ENCODE data around the gene DOCK8. TPM values are rescaled to one million over a fixed set of nuclear protein-coding genes. Genes with fewer than 3 reads are reported as not detected.

Gene DOCK8
- total and polyA plus RNA-seq, 10 of the 15 experiments (the other 5 are each of a cell fraction or from before 2014, with no cell fraction given): 35.4 to 100 (median 44.7) TPM

DNA sequence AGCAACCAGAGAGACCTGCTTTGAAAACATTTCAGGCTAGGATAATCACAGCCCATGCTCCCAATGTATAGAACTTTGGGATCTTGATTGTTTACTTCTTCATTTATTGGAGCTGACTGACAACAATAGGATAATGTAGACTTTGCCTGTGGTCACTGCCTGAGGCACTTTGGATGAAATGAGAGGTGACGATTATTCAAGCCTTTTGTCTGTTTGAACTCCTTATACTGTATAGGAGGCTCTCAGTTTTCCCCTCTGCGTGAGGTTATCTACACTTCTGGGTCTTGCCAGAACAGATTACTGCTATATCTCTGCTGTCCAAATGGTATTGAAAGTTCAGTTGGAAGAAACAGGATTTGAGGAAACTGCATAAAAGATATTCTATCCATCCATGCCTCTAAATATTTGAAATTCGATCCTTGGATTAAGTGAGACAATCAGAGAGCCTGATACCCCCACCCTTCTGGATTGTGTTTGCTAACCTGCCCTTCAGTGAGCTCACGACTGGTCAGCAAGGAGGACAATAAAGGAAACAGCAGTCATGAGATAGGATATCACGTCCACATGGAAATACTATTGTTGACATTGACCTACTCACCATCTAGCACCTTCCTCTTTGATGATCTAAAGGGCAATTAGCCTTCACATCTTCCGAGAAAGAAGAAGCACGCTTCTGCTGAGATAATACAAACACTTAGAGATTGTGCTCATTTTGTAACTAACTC is 98.1 kb downstream of the DOCK8 start (continued):
- TF ChIP-seq, protein P1, sequence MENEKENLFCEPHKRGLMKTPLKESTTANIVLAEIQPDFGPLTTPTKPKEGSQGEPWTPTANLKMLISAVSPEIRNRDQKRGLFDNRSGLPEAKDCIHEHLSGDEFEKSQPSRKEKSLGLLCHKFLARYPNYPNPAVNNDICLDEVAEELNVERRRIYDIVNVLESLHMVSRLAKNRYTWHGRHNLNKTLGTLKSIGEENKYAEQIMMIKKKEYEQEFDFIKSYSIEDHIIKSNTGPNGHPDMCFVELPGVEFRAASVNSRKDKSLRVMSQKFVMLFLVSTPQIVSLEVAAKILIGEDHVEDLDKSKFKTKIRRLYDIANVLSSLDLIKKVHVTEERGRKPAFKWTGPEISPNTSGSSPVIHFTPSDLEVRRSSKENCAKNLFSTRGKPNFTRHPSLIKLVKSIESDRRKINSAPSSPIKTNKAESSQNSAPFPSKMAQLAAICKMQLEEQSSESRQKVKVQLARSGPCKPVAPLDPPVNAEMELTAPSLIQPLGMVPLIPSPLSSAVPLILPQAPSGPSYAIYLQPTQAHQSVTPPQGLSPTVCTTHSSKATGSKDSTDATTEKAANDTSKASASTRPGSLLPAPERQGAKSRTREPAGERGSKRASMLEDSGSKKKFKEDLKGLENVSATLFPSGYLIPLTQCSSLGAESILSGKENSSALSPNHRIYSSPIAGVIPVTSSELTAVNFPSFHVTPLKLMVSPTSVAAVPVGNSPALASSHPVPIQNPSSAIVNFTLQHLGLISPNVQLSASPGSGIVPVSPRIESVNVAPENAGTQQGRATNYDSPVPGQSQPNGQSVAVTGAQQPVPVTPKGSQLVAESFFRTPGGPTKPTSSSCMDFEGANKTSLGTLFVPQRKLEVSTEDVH (IDR thresholded peaks at IDR 0.05; ENCODE audit: low read depth, partially characterized antibody): no peak

DNA sequence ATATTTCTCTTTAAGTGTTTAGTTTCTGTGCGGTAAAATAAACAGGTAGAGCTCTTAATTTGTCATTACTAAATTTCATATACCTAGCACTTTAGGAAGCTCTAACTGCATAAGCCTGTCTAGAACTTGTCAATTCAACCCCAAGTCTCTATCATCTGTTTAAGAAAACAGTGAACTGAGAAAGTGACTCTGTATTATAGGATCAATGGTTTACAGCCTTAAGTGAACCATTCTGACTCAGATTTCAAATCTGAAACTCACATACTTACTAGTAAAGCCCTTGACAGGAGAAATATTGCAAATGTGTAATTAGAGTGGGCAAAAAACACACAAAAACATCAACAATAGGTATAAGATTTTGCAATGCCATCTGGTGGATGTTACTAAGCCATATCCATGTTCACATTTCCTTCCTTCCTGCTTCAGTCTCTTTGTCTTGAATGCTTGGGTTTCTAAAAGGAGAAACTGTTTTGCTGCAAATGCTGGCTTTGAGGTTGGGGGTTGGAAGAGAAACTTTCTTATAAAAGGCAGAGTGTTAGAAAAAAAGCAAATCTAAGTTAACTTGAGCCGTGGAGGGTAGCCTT is 101.8 kb downstream of the DOCK8 start:
- no peak overlapping the region for H3K4me3 ChIP-seq
- H3K79me2 ChIP-seq (ENCODE audit: control insufficient read depth, insufficient read depth, low read length): no peaks in the 10 kb centered on the region
- POLR2A ChIA-PET: no interaction called here
- H2AFZ ChIP-seq (ENCODE audit: control insufficient read depth, low read depth, low read length): no peak overlapping the region
- no peak for TF ChIP-seq MYC (IDR thresholded peaks at IDR 0.05; ENCODE audit: insufficient read depth, insufficient read length, insufficient replicate concordance, low read length, severe bottlenecking)
- peak; percentile 30; the same call in 1 of the 2 replicates for TF ChIP-seq SMC3 (IDR thresholded peaks at IDR 0.05; ENCODE audit: borderline replicate concordance, low read length)
- TF ChIP-seq RAD21 (IDR thresholded peaks at IDR 0.05; ENCODE audit: insufficient read depth, low read depth, low read length): 0 out of 2 replicates have a peak, but pooled peaks have one; percentile 14
- TF ChIP-seq, protein P2, sequence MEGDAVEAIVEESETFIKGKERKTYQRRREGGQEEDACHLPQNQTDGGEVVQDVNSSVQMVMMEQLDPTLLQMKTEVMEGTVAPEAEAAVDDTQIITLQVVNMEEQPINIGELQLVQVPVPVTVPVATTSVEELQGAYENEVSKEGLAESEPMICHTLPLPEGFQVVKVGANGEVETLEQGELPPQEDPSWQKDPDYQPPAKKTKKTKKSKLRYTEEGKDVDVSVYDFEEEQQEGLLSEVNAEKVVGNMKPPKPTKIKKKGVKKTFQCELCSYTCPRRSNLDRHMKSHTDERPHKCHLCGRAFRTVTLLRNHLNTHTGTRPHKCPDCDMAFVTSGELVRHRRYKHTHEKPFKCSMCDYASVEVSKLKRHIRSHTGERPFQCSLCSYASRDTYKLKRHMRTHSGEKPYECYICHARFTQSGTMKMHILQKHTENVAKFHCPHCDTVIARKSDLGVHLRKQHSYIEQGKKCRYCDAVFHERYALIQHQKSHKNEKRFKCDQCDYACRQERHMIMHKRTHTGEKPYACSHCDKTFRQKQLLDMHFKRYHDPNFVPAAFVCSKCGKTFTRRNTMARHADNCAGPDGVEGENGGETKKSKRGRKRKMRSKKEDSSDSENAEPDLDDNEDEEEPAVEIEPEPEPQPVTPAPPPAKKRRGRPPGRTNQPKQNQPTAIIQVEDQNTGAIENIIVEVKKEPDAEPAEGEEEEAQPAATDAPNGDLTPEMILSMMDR (IDR thresholded peaks at IDR 0.05 in 2 of 3, conservative IDR thresholded peaks at IDR 0.05 in 1 of 3; ENCODE audit: control insufficient read depth in 2 of 3, extremely low read depth in 1 of 3, insufficient read depth in 1 of 3, low read depth in 3 of 3, low read length in 3 of 3): peak in 1 of 3 experiments; percentile 28; a peak in 1 of 6 replicates
- TF ChIP-seq SIX5 (IDR thresholded peaks at IDR 0.05; ENCODE audit: low read depth, low read length, severe bottlenecking): no peak
- TF ChIP-seq NBN (IDR thresholded peaks at IDR 0.05): no peak
- no peak for TF ChIP-seq PAX8 (IDR thresholded peaks at IDR 0.05)
- FAIRE-seq: no peak
- WGBS (ENCODE audit: insufficient coverage, insufficient replicate concordance, low lambda C conversion rate, missing lambda C conversion rate): 97% methylated on average over 2 of the region's 2 CpGs
- no peak overlapping the region for H3K9ac ChIP-seq (ENCODE audit: control insufficient read depth, insufficient read depth, low read length)
- RAD21 ChIA-PET (ENCODE audit: unreplicated experiment): no interaction called here
- no peaks in the 10 kb centered on the region for H3K4me1 ChIP-seq (ENCODE audit: control insufficient read depth, insufficient read depth, low read length)
- BruUV-seq (replicated peaks): no TSS peak
- in situ Hi-C loops (cut with MboI): no loop called here
- H4K20me1 ChIP-seq (ENCODE audit: control insufficient read depth, insufficient read depth): no peaks in the 10 kb centered on the region
- intact Hi-C loops (cut with micrococcal nuclease; ENCODE audit: unreplicated experiment): no loop called here
- H3K4me2 ChIP-seq (ENCODE audit: control insufficient read depth, insufficient read depth): no peak overlapping the region
- peaks cover 12 to 45% of the 10 kb centered on the region in 2 experiments for H3K36me3 ChIP-seq (ENCODE audit: control insufficient read depth in 2 of 2, insufficient read depth in 2 of 2, low read length in 1 of 2)
- H3K27me3 ChIP-seq (replicated peaks in 1 of 2; ENCODE audit: control insufficient read depth in 2 of 2, insufficient read depth in 2 of 2, low read length in 1 of 2): no peaks in the 10 kb centered on the region
- no peak for DNase-seq (ENCODE audit: low read depth, low spot score)
- no peaks in the 10 kb centered on the region for H3K9me3 ChIP-seq (replicated peaks; ENCODE audit: control insufficient read depth, insufficient read depth, low read length)
- CTCF ChIA-PET: interaction anchor here (1.0 to 1.5 kb wide), 2 partner anchors 16 to 101 kb away, joined by 3 read pairs; partner anchors contain the start of gene DOCK8
- no peak overlapping the region for H3K27ac ChIP-seq (ENCODE audit: control insufficient read depth, insufficient read depth)
- SMC1A ChIA-PET (ENCODE audit: uncharacterized antibody, unreplicated experiment): interaction anchor here (1.0 kb wide), 1 partner anchor 140 kb away, joined by 4 read pairs; no protein-coding TSS in a partner anchor
- no peak for ATAC-seq

Measured in GM12878 (cell line).